AG09309 (cell line): ENCODE results near the gene SEC14L1.
"Not testable (repeated sequence)": the region's sequence is repeated elsewhere in the genome, so short reads cannot be mapped to it uniquely, and the experiment has no call there.

Source experiments
- DNase-seq: peaks from one replicate; pipeline ENCODE4 v3.0.0-alpha.2; 2010; ENCODE audit warnings: low read depth
- H3K4me3 ChIP-seq: 2 replicates; pipeline ENCODE4 v1.5.1; 2011; ENCODE audit warnings: mild to moderate bottlenecking, low read depth, low read length, moderate library complexity; ENCODE audit not compliant: control insufficient read depth
- CTCF ChIP-seq: IDR thresholded peaks from 2 replicates; pipeline ENCODE4 v1.5.1; 2011; ENCODE audit warnings: mild to moderate bottlenecking, low read depth, low read length, inconsistent platforms; ENCODE audit not compliant: insufficient read depth, control insufficient read depth; ENCODE audit errors: missing control alignments

The SEC14L1 gene

GRCh38 chr17:77109159-77109759 is 31.5 kb upstream of the SEC14L1 start:
- DNase-seq, result no peak
- TF ChIP-seq CTCF, result no peak
- H3K4me3 ChIP-seq, result no peak overlapping the region

GRCh38 chr17:77109764-77110359 is 30.9 kb upstream of the SEC14L1 start:
- H3K4me3 ChIP-seq, result no peak overlapping the region
- TF ChIP-seq CTCF, result no peak
- DNase-seq, result no peak

- not testable (repeated sequence) for DNase-seq, H3K4me3 ChIP-seq
These were observed 29.4 kb upstream of the SEC14L1 start for GRCh38 chr17:77111165-77111933.

- H3K4me3 ChIP-seq, result no peak overlapping the region
- DNase-seq, result no peak
- TF ChIP-seq CTCF, result no peak
These were observed 28.9 kb upstream of the SEC14L1 start for GRCh38 chr17:77111934-77112296.

- DNase-seq, result no peak
- TF ChIP-seq CTCF, result no peak
- no peak overlapping the region for H3K4me3 ChIP-seq
These were observed 25.3 kb upstream of the SEC14L1 start for GRCh38 chr17:77115510-77115909.

- DNase-seq, result no peak
- no peak overlapping the region for H3K4me3 ChIP-seq
- TF ChIP-seq CTCF, result no peak
These were observed 24.8 kb upstream of the SEC14L1 start for GRCh38 chr17:77115947-77116346.

- H3K4me3 ChIP-seq, result no peak overlapping the region
- no peak for TF ChIP-seq CTCF
- DNase-seq, result no peak
These were observed 24.4 kb upstream of the SEC14L1 start for GRCh38 chr17:77116371-77116860.
